ENCODE measurements around the gene ZNF205.

The ZNF205 gene

GRCh38 chr16:3122926-3123570, 10.7 kb downstream of the ZNF205 start:
- in situ Hi-C loops (cut with MboI; ENCODE audit: low pct_unique_long_range_greater_than_20kb, low sequenced_read_pairs, unreplicated experiment), result no loop called here
- no peak for DNase-seq (ENCODE audit: low spot score)
- no peak for TF ChIP-seq CTCF (IDR thresholded peaks at IDR 0.05; ENCODE audit: extremely low read depth, insufficient read depth, missing control alignments)

GRCh38 chr16:3123986-3124886, 11.8 kb downstream of the ZNF205 start:
- in situ Hi-C loops (cut with MboI; ENCODE audit: low pct_unique_long_range_greater_than_20kb, low sequenced_read_pairs, unreplicated experiment), result no loop called here
- peak; percentile 19 for TF ChIP-seq CTCF (IDR thresholded peaks at IDR 0.05; ENCODE audit: extremely low read depth, insufficient read depth, missing control alignments)

GRCh38 chr16:3127745-3128144, 15.4 kb downstream of the ZNF205 start:
- no peak for DNase-seq (ENCODE audit: low spot score)
- no peak for TF ChIP-seq CTCF (IDR thresholded peaks at IDR 0.05; ENCODE audit: extremely low read depth, insufficient read depth, missing control alignments)
- in situ Hi-C loops (cut with MboI; ENCODE audit: low pct_unique_long_range_greater_than_20kb, low sequenced_read_pairs, unreplicated experiment), result no loop called here

More at GRCh38 chr16:3123986-3124886, 11.8 kb downstream of the ZNF205 start:
- DNase-seq (ENCODE audit: low spot score), result peak; percentile 96

- in situ Hi-C loops (cut with MboI; ENCODE audit: low pct_unique_long_range_greater_than_20kb, low sequenced_read_pairs, unreplicated experiment), result no loop called here
- peak; percentile 81 for TF ChIP-seq CTCF (IDR thresholded peaks at IDR 0.05; ENCODE audit: extremely low read depth, insufficient read depth, missing control alignments)
- DNase-seq (ENCODE audit: low spot score), result no peak
Observed at GRCh38 chr16:3129137-3130131, 17.0 kb downstream of the ZNF205 start.

GRCh38 chr16:3131755-3132377, 19.5 kb downstream of the ZNF205 start:
- TF ChIP-seq CTCF (IDR thresholded peaks at IDR 0.05; ENCODE audit: extremely low read depth, insufficient read depth, missing control alignments), result peak; percentile 91
- in situ Hi-C loops (cut with MboI; ENCODE audit: low pct_unique_long_range_greater_than_20kb, low sequenced_read_pairs, unreplicated experiment), result no loop called here

More at GRCh38 chr16:3131755-3132377, 19.5 kb downstream of the ZNF205 start:
- no peak for DNase-seq (ENCODE audit: low spot score)

All from GM13977 (cell line).